Gastrocnemius medialis (tissue), 4 donors: ENCODE results near the gene TAF6.

Experiments
- POLR2A ChIP-seq, 2 donors: fragments of 450-650 bp; IDR thresholded peaks; one replicate each; pipeline ENCODE4 v1.6.1; 2017; ENCODE audit warnings: antibody characterized with exemption in 2 of 2, mild to moderate bottlenecking in 2 of 2, moderate library complexity in 2 of 2
- TF ChIP-seq, protein P1 (sequence below), 5 experiments: fragments of 450-650 bp in 3 of 5; fragments of 200-600 bp in 2 of 5; sonication (generic) in 2 of 5; IDR thresholded peaks in 4 of 5; conservative IDR thresholded peaks in 1 of 5; 1 replicate in 4 of 5; 2 replicates in 1 of 5; pipeline ENCODE4 v1.5.1; 2016 to 2019; ENCODE audit warnings: antibody characterized with exemption in 5 of 5, mild to moderate bottlenecking in 3 of 5, moderate library complexity in 3 of 5

DNA sequence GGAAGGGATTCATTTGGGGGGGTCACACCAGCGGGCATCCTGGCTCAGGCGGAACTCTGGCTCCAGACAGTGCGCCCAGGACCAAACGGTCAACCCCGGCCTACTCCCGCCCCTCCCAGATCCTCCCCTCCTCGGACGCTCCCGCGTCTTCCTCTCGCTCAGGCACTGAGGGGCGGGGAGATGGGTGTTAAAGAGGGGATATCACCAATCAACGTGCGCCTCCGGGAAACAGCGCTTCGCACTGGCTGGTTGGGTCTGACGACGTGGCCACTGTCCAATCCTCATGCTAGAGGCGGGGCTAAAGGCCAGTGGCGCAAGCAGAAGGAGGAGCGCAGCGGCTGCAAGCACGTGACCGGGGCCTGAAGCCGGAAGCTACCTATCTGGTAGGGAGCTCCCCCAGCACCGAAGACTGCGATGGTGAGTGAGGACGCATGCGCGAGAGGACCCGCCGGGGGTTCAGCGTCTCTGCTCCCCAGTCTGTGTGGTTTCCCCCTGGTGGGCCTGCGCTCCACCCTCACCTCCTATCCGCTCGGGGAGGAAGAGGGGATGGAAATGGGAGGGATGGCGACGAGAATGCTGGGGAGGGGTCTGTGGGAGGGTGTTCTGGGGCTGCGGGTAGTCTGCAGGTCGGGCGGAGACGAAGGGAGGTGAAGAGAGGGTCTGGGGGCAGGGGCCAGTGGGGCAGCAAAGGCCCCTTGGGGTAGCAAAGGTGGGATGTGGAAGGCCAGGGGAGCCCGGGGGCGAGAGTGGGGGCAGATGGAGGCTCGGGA, 29.6 kb upstream of the TAF6 start, which contains the start of gene LAMTOR4:
- TF ChIP-seq, protein P1, sequence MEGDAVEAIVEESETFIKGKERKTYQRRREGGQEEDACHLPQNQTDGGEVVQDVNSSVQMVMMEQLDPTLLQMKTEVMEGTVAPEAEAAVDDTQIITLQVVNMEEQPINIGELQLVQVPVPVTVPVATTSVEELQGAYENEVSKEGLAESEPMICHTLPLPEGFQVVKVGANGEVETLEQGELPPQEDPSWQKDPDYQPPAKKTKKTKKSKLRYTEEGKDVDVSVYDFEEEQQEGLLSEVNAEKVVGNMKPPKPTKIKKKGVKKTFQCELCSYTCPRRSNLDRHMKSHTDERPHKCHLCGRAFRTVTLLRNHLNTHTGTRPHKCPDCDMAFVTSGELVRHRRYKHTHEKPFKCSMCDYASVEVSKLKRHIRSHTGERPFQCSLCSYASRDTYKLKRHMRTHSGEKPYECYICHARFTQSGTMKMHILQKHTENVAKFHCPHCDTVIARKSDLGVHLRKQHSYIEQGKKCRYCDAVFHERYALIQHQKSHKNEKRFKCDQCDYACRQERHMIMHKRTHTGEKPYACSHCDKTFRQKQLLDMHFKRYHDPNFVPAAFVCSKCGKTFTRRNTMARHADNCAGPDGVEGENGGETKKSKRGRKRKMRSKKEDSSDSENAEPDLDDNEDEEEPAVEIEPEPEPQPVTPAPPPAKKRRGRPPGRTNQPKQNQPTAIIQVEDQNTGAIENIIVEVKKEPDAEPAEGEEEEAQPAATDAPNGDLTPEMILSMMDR (IDR thresholded peaks at IDR 0.05 in 4 of 5, conservative IDR thresholded peaks at IDR 0.05 in 1 of 5) = peak in 1 of 5 experiments; percentile 32
- peak; percentile 65 to 88 for TF ChIP-seq POLR2A (IDR thresholded peaks at IDR 0.05)
